Thoracic aorta (tissue), 2 donors: ENCODE results near the gene BET1. TPM values are rescaled to one million over a fixed set of nuclear protein-coding genes. Genes with fewer than 3 reads are reported as not detected.

Experiments used
- ATAC-seq: fragments of 150-250 bp; one replicate; pipeline ENCODE4 v1.8.0; 2017; ENCODE audit warnings: low read depth; ENCODE audit not compliant: insufficient number of reproducible peaks, low FRiP score
- DNase-seq: peaks from one replicate; pipeline ENCODE4 v3.0.0-alpha.2; 2020; ENCODE audit warnings: low spot score
- H3K27ac ChIP-seq, 2 donors: fragments of 200-600 bp; sonication (generic); 1 replicate in 1 of 2; 2 replicates in 1 of 2; pipeline ENCODE4 v1.5.1; 2016; ENCODE audit warnings: mild to moderate bottlenecking in 2 of 2, moderate library complexity in 2 of 2
- H3K27me3 ChIP-seq: fragments of 200-600 bp; sonication (generic); replicated peaks from 2 replicates; pipeline ENCODE4 v1.6.0; 2016; ENCODE audit warnings: mild to moderate bottlenecking; ENCODE audit not compliant: insufficient read depth
- H3K36me3 ChIP-seq: fragments of 200-600 bp; sonication (generic); one replicate; pipeline ENCODE4 v1.5.1; 2016
- H3K4me1 ChIP-seq, 2 donors: fragments of 200-600 bp; sonication (generic); 1 replicate in 1 of 2; 2 replicates in 1 of 2; pipeline versions ENCODE4 v1.5.1 to v1.6.0; 2016; ENCODE audit warnings: low read depth in 2 of 2, mild to moderate bottlenecking in 1 of 2; ENCODE audit not compliant: control insufficient read depth in 1 of 2
- H3K4me3 ChIP-seq: fragments of 200-600 bp; sonication (generic); 2 replicates; pipeline ENCODE4 v1.5.1; 2016; ENCODE audit warnings: mild to moderate bottlenecking
- H3K9me3 ChIP-seq: fragments of 200-600 bp; sonication (generic); 2 replicates; pipeline ENCODE4 v1.5.1; 2016
- CTCF ChIP-seq: fragments of 200-600 bp; sonication (generic); IDR thresholded peaks from one replicate; pipeline ENCODE4 v1.5.1; 2019; ENCODE audit warnings: antibody characterized with exemption
- total RNA-seq, 2 donors: library from RNA; depleted of rRNA; stranded (reverse); fragments of >200 nt; gene quantifications; one replicate each; pipeline versions ENCODE4 v1.1.0 to v1.2.3, GENCODE V29; 2016

BET1 gene, protein sequence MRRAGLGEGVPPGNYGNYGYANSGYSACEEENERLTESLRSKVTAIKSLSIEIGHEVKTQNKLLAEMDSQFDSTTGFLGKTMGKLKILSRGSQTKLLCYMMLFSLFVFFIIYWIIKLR
- 10 to 100 TPM in 1 of 2 donors, 1 to 10 TPM in 1; 8.3 to 10.8 TPM for total RNA-seq

DNA sequence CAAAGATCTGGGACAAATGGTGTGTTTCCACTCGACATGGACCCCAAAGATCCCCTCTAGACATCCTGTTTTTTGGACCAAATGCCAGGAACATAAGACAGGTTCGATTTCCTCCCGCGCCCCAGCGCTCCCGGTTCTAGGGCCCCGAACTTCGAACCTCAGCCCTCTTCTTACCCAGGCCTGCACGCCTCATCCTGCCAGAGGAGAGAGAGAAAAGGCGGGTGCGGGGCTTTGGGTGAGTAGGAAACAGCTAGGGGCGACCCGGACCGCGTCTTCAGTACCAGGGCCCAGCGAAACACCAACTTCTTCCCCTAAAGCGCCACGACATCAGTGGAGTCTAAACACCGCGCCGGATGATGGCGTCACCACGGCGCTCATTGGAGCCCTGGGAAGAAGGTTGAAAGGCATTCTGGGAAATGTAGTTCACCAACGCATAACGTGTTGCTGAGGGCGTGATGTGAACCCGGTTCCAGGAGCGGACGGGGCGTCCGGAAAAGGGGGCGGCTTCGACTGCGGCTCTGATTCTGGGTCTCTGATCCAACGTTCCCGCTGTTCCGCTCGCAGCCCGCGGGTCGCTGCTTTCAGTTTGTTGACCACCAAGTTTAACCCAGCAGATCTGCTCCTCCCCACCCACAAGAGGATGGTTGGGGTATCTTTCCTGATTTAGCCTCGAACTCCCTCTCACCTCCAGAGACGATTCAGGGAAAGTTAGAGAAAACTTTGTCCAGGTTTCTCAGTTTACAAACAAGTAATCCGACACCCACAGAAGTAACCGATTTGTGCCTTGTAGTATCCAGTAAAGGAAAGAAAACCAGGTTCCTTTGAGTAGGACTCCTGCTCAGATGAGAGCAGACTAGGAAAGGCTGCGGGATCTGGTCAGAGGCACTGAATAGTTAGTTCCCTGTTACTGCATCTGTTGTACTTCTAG, at the start of gene BET1:
BET1 (minus strand) TSS at position 332 of the 928 bp plus-strand sequence; CDS start at position 193, 139 bp downstream.
- Histone ChIP-seq H3K36me3 (no peaks in the 10 kb centered on the region), H3K27me3 (no peaks in the 10 kb centered on the region), H3K4me3 (peak within 1 kb of the TSS; percentile 94), H3K27ac (peak within 1 kb of the TSS; percentile 82 to 87), H3K4me1 (peaks cover 12 to 17% of the 10 kb centered on the region in 2 donors), H3K9me3 (no peaks in the 10 kb centered on the region)
- ATAC-seq (peak; percentile 100), DNase-seq (peak; percentile 91)
- no peak for TF ChIP-seq CTCF

DNA sequence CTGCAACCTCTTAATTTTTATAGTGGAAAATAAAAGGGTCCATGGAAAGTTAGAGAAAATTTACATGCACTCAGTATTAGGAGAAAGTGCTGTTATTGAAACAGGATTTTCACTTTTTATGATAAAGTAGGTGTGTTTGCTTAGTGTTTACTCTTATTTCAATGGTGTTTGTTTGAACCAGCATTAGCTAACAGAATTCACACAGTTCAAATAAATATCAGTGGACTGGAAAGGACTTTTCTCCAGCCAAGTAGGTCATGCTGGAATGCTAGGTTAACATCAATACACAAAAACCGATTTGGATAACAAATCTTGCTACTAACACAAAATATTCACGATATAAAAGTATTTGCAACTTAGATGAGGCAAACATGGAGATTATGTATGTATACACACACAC, 49.4 kb upstream of the BET1 start:
- Histone ChIP-seq H3K27me3 (no peaks in the 10 kb centered on the region), H3K27ac (no peak overlapping the region), H3K4me3 (no peak overlapping the region), H3K36me3 (no peaks in the 10 kb centered on the region), H3K9me3 (no peaks in the 10 kb centered on the region), H3K4me1 (no peaks in the 10 kb centered on the region)
- TF ChIP-seq CTCF = no peak
- ATAC-seq (no peak), DNase-seq (no peak)

DNA sequence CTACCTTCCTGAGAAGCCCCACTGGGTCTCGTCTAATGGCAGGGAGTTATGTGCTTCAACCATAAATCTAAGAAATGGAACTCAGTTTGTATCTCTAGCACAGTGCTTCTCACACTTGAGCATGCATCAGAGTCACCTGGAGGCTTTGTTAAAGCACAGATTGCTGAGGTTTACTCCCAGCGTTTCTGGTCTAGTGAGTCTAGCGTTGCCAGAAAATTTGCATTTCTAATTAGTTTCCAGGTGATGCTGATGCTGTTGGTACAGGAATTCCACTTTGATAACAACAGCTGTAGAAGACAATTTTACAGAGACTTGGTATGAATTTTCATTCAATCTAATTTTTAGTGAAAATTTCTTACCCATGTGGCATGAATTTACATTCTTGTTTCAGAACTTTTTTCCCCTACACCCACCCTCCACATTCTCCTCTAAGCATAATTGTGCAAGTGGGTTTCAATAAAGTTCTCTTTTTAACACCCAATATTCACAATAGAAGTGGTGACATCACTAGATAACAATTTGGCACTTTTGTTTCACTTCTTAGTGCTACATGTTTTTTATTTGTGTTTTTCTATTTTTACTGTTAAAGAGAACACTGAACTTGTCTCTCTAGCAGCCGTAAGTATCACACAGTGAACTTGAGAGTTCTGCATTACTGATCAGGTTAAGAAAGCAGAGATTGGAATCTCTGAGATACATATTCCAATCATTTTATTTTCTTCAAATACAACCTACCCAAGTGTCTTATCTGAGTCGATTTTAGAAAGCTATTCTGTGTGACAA, 48.4 kb upstream of the BET1 start:
- no peak overlapping the region for H3K4me3 ChIP-seq
- ATAC-seq (no peak), DNase-seq (no peak)
- TF ChIP-seq CTCF = no peak
- no peak overlapping the region for H3K27ac ChIP-seq
- H3K9me3 ChIP-seq = no peaks in the 10 kb centered on the region
- no peaks in the 10 kb centered on the region for H3K4me1 ChIP-seq
- H3K36me3 ChIP-seq = no peaks in the 10 kb centered on the region
- no peaks in the 10 kb centered on the region for H3K27me3 ChIP-seq

- H3K27me3 ChIP-seq = no peaks in the 10 kb centered on the region
- DNase-seq (no peak), ATAC-seq (peak; percentile 28)
- no peak overlapping the region for H3K4me3 ChIP-seq
- TF ChIP-seq CTCF = no peak
- H3K27ac ChIP-seq = no peak overlapping the region
- H3K36me3 ChIP-seq = no peaks in the 10 kb centered on the region
- H3K4me1 ChIP-seq = no peaks in the 10 kb centered on the region
- H3K9me3 ChIP-seq = no peaks in the 10 kb centered on the region
Observed at GRCh38 chr7:94050046-94050445, 45.9 kb upstream of the BET1 start.

- H3K4me3 ChIP-seq = no peak overlapping the region
- no peak for TF ChIP-seq CTCF
- DNase-seq (no peak), ATAC-seq (no peak)
- H3K36me3 ChIP-seq = no peaks in the 10 kb centered on the region
- no peaks in the 10 kb centered on the region for H3K4me1 ChIP-seq
- no peaks in the 10 kb centered on the region for H3K9me3 ChIP-seq
- H3K27me3 ChIP-seq = no peaks in the 10 kb centered on the region
- no peak overlapping the region for H3K27ac ChIP-seq
Observed at GRCh38 chr7:94049615-94050014, 45.5 kb upstream of the BET1 start.
